HuH-7 (cell line): ENCODE data around the gene HDAC4.
"Not testable (repeated sequence)": the region's sequence is repeated elsewhere in the genome, so short reads cannot be mapped to it uniquely, and the experiment has no call there.

Experiments
- DNase-seq: peaks from one replicate; pipeline ENCODE4 v3.0.0; 2011; ENCODE audit warnings: low spot score

Gene HDAC4

GRCh38 chr2:239044336-239044735 lies 356.5 kb downstream of the HDAC4 start:
- DNase-seq, result no peak

GRCh38 chr2:239043326-239043725 lies 357.5 kb downstream of the HDAC4 start:
- no peak for DNase-seq

GRCh38 chr2:239042551-239043320 lies 358.1 kb downstream of the HDAC4 start:
- DNase-seq, result no peak

- DNase-seq, result no peak
Measured at GRCh38 chr2:239042046-239042445, 358.8 kb downstream of the HDAC4 start.

GRCh38 chr2:239041062-239041461 lies 359.8 kb downstream of the HDAC4 start:
- DNase-seq, result no peak

GRCh38 chr2:239040152-239040761 lies 360.6 kb downstream of the HDAC4 start:
- no peak for DNase-seq

- no peak for DNase-seq
Measured at GRCh38 chr2:239039479-239039861, 361.4 kb downstream of the HDAC4 start.

- no peak for DNase-seq
Measured at GRCh38 chr2:239038773-239039478, 361.9 kb downstream of the HDAC4 start.

GRCh38 chr2:239038284-239038683 lies 362.5 kb downstream of the HDAC4 start:
- DNase-seq, result not testable (repeated sequence)

- DNase-seq, result no peak
Measured at GRCh38 chr2:239037559-239037910, 363.3 kb downstream of the HDAC4 start.

- DNase-seq, result no peak
Measured at GRCh38 chr2:239036819-239037558, 363.8 kb downstream of the HDAC4 start.

- DNase-seq, result no peak
Measured at GRCh38 chr2:239035997-239036731, 364.7 kb downstream of the HDAC4 start.

GRCh38 chr2:239035361-239035814 lies 365.4 kb downstream of the HDAC4 start:
- peak; percentile 95 for DNase-seq

- no peak for DNase-seq
Measured at GRCh38 chr2:239034561-239035341, 366.1 kb downstream of the HDAC4 start.

- DNase-seq, result no peak
Measured at GRCh38 chr2:239033801-239034560, 366.8 kb downstream of the HDAC4 start.

GRCh38 chr2:239029958-239030357 lies 370.9 kb downstream of the HDAC4 start:
- no peak for DNase-seq

- DNase-seq, result no peak
Measured at GRCh38 chr2:239028253-239028619, 372.6 kb downstream of the HDAC4 start.

- DNase-seq, result no peak
Measured at GRCh38 chr2:239027391-239028252, 373.2 kb downstream of the HDAC4 start.

GRCh38 chr2:239026711-239027361 lies 374.0 kb downstream of the HDAC4 start:
- no peak for DNase-seq
